Stimulated activated CD4-positive, alpha-beta T cell treated with anti-CD3 and anti-CD28 coated beads, Interleukin-1b, Interleukin-23, amount 100 ng/mL, for 1 hour (primary cell): ENCODE data around the gene OR9Q1.
"Not testable (repeated sequence)": the region's sequence is repeated elsewhere in the genome, so short reads cannot be mapped to it uniquely, and the experiment has no call there.

Experiments
- DNase-seq, 2 donors: peaks; one replicate each; pipeline ENCODE4 v3.0.0-alpha.2; 2020; ENCODE audit warnings: low read depth in 2 of 2

OR9Q1 gene, protein sequence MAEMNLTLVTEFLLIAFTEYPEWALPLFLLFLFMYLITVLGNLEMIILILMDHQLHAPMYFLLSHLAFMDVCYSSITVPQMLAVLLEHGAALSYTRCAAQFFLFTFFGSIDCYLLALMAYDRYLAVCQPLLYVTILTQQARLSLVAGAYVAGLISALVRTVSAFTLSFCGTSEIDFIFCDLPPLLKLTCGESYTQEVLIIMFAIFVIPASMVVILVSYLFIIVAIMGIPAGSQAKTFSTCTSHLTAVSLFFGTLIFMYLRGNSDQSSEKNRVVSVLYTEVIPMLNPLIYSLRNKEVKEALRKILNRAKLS

DNA sequence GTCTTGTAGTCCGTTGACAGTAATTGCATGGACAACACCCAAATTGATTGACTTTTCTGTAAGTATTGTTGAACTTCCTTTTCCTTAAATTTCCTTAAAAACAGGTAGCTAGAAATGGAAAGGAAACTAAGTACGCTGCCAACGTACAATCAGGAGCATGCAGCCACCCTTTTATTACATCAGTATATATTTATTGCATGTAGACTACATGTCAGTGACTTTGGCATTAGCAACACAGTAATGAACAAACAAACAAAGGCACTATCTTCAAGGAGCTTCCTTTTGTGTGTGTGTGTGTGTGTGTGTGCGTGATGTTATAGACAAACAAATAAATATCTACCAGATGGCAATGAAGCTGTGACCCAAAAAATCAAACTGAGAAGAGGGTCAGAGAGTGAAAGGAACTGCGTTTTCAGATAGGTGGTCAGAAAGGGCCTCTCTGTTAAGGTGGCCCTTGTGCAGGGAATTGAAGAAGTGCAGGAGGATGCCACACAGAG, at the start of gene OR9Q1:
Gene OR9Q1 (plus strand): TSS at position 447 of the 497 bp plus-strand sequence. CDS start 155,564 bp downstream, outside the sequence.
- no peak for DNase-seq

DNA sequence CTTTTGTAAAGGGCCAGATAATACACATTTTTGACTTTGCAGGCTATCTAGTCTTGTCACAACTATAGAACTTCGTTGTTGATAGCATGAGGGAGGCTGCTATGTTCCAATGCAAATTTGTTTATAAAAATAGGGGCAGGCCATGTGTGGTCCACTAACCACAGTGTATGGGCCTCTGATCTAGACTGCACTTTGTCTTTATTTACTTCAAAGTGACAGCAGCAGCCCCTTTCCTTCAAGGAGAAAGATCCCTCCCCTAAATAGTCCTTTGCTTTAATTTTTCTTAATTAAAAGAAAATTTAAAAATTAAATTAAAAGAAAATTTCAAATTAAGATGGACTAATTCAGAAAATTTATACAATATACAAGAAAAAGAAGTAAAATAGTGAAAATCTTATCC, 49.5 kb upstream of the OR9Q1 start:
- no peak for DNase-seq

GRCh38 chr11:57974848-57975601, 48.7 kb upstream of the OR9Q1 start:
- DNase-seq: no peak

DNA sequence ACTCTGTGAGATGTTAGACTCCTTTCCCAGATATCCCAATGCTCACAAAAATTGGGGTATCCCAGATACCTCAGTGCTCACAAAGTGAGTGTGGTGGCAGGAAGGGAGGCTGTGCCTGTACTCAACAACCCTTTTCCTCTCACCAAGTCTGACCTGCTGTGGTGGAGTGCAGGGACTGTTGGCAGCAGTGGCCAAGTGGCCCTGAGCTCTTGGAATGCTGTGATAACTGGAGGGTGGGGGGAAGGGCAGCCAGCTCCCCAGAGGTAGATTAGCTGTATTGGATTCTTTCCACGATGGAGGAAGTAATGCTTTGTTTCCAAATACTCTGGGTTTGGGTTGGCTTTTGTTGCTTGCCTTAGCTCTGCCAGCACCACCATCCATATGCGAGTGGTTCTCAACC, 46.0 kb upstream of the OR9Q1 start:
- DNase-seq: no peak

DNA sequence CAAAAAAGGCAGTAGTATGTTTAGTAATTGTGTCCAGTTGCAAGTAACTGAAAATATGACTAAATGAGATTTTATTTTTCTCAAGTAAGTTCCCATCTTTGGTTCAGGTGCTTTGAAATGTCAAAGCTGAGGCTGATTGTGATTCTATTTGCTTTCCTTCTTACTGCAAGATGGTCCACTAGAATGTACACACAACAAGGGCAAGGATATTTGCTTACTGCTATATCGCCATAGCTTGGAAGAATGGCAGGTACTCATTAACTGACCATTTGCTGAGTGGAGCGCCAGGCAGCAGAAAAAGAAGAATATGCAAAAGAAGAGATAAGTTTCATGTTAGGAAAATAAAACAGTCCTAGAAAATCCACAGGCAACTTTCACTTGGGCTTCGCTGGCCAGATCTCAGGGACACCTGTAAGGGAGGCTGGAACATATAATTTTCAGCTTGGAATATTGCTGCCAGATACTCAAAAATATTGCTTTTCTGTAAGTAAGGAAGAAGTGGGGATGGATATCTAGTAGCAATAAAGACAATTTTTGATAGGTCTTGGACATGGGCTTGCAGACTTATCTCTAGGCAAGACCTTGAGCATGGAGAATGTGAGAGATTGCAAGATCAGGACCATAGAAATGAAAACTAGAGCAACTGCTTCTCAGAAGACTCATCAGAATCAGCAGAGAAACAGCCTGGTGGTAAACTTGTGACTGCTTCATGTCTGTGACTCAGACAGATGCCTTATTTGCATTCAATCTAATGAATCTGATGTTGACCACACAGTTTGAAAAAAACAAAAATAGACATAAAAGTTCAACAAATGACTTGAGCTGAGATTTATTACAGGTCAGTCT, 44.8 kb upstream of the OR9Q1 start:
- DNase-seq: no peak

DNA sequence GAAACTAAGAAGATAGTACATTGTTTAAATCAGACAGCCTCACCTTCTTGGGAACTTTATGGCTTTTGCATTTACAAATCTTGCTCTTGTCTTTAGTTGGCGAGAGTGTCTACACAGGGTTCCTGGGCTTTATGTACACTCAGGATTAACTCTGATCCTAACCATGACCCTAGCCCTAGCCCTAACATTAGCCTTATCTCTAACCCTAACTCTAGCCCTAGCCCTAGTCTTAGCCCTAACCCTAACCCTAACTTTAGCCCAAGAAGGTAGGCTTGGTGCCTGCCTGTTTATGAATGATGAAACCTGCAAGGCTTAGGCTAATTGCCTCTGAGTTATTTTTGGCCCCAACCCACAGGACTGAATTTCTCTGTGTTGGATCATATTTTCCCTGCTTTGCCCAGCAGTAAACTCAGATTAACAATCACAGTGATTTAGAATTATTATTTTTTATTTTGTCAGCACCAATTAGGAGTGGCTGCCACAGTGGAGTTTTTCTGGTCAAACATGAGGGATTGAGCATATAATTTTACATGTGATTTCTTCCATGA, 44.1 kb upstream of the OR9Q1 start:
- DNase-seq: no peak

DNA sequence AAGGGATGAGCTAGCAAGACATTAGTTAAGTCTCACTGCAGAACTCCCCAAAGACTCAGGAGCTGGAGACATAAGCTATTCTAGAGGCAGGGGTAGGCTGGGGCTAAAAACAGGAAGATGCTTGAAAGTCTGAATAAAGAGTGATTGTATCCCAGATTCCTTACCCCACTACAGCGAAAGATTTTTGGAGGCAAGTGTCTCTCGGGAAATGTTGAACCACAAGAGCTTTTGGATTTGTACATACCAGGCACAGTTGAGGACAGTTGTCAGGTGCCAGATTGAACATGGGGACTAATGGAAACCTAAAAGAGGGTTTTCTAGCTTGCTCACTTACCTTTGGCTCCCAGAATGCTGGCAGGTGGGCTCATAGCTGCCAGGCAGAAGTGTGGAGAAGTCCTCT, 43.5 kb upstream of the OR9Q1 start:
- DNase-seq: no peak

- DNase-seq: no peak
Observed at GRCh38 chr11:57981536-57981935, 42.1 kb upstream of the OR9Q1 start.

DNA sequence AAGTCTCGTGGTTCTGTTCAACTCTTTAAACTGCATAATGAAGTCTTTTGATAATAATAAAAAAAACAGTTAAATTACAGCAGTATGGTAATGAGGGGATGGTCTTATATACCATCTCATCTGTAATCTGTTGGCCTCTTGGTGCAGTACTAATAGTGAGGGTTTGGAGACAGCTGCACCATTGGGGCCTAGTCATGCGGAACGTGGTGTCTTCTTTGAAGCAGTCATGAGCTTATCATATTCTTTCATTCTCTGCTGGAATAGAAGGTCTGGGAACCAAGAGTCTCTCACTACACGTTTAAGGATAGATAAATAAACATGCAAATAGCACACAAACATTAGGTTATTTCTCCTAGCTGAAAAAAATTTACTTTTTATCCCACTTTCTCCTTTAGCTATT, 40.9 kb upstream of the OR9Q1 start:
- DNase-seq: no peak

GRCh38 chr11:57983191-57983590, 40.5 kb upstream of the OR9Q1 start:
- DNase-seq: no peak

- not testable (repeated sequence) for DNase-seq
Observed at GRCh38 chr11:57999523-57999922, 24.2 kb upstream of the OR9Q1 start.

DNA sequence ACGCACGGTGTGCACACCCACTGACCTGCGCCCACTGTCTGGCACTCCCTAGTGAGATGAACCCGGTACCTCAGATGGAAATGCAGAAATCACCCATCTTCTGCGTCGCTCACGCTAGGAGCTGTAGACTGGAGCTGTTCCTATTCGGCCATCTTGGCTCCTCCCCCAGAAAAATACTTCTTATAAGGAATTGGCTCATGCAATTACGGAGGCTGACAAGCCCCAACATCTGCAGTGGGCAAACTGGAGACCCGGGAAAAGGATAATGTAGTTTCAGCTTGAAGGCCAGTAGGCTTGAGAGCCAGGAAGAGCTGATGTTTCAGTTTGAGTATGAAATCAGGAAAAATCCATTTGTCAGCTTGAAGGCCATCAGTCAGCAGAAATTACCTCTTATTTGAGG, 23.7 kb upstream of the OR9Q1 start:
- DNase-seq: not testable (repeated sequence)

DNA sequence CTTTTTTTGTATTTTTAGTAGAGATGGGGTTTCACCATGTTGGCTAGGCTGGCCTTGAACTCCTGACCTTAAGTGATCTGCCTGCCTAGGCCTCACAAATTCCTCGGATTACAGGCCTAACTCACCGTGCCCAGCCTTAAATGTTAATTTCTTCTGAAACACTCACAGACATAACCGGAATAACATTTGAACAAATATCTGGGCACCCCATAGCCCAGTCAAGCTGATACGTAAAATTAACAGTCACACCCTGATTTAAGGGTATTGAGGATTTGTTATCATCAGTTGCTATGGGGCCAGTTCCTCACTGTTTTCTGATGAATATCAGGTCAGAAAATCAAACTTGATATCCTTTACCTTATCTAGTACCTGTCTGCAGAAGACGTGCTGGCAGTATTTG, 23.0 kb upstream of the OR9Q1 start:
- DNase-seq: no peak

DNA sequence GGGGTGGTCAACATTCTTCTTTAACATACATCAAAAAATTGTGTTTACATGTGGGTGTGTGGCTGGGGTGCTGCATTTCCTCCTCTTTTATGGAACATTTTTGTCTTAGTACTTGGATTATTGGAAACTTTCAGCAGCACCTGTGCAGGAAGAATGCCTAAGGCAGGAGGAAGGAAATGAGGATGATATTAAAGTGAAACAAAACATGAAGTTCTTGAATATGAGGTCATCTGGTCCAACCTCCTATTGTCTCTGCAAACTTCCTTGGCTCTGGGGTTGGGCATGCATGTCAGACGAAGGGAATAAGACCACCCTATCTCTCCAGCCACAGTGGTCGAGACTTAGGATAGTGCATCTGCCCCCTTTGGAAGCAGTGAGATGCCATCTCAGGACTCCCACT, 20.6 kb upstream of the OR9Q1 start:
- DNase-seq: no peak

DNA sequence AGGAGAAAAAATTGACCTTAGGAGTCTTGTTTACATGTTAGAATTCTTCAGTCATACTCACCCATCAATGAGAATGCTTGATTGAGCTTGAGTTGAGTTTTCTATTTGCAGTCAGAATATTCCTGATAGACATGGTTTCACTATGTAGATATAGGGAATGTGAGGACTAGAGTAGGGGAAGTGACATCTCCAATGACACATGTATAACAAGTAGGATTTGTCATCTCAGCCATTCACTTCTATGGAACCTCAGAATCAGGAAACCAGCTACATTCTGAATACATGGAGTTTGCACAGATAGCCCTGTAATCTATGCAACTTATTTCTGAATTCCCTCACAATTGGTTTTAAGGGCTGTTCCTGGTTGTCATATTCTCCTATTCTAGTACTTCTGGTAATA, 20.1 kb upstream of the OR9Q1 start:
- DNase-seq: no peak

- no peak for DNase-seq
Observed at GRCh38 chr11:58004664-58005063, 19.0 kb upstream of the OR9Q1 start.

DNA sequence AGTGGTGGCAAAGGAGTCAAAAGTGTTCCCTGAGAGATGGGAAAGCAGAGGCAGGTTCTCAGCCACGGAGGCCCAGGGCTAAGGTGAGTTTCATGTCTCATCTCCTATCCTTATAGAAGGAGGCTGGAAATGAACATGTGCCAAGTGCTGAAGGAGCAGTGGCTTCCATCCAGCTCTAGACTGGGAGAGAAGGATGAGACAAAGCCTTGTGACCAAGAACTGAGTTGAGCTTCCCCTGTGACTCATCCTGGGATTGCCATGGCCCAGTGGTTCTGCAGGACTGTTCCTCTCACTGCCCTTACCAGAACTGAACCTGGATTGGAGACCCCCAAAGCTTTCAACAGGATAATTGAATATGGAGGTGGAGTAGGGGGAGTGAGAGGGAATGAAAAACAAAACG, 16.7 kb upstream of the OR9Q1 start:
- no peak for DNase-seq

- no peak for DNase-seq
Observed at GRCh38 chr11:58011771-58012170, 11.9 kb upstream of the OR9Q1 start.

DNA sequence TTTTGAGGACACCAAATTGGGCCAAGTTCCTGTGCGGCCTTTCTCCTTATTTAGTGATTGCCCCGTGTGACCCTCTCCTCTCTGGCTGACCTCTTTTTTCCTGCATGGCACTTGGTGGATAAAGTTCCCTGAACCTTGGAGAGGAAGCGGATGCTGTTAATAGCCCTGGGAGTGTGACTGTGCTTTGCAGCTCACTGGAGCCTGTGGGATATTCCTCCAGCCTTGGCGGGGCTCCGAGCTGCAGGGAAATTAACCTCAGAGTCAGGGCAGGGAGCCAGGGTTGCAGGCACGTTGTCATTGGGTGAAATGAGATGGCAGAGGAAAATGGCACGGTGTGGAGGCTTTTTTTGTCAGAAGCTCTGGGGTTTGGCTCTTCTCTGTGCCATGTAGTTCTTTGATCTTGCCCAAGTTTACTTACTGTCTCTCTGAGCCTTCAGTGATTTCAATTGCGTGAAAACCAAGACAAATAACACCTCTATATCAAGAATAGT, 965 bp downstream of the OR9Q1 start:
- no peak for DNase-seq

GRCh38 chr11:58027341-58027740, 3.7 kb downstream of the OR9Q1 start:
- no peak for DNase-seq

DNA sequence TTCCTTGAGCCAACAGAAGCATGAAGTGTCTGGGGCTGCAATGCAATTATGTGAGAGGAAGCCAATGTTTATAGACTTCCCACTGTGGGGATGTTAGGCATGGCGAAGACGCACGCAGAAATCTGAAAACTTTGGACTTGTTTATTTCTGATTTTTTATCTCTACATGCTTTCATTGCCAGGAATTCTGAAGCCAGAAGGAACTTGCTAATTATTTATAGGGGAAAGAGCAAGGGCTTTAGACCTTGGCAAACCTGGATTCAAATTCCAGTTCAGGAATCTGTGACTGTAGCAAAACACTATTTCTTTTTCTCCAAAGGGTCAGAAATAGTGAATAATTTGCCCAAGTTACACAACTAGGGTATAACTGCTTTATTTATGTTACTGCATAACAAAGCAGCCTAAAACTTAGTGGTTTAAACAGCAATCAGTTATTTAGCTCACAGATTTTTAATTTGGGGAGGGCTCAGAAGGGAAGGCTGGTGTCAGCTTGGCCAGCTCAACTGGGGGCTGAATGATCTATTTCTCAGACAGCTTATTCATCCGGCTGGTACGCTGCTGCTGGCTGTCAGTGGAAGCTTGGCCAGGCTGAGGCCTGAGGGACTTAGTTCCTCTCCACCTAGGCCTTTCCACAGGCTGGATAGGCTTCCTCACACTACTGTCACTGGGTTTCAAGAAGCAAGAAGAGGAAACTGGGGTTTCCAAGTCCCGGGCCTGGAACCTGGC, 5.2 kb downstream of the OR9Q1 start:
- no peak for DNase-seq
